Tibial nerve (tissue), 3 donors: ENCODE data around the gene SORCS2.

Source experiments
- POLR2A ChIP-seq, 2 donors: fragments of 450-650 bp; IDR thresholded peaks; one replicate each; pipeline ENCODE4 v1.6.1; 2017; ENCODE audit warnings: antibody characterized with exemption in 2 of 2, mild to moderate bottlenecking in 2 of 2, moderate library complexity in 2 of 2
- TF ChIP-seq, protein P1 (sequence below), 5 experiments: fragments of 200-600 bp in 3 of 5; fragments of 450-650 bp in 2 of 5; sonication (generic) in 3 of 5; IDR thresholded peaks; one replicate each; pipeline ENCODE4 v1.5.1; 2016 to 2019; ENCODE audit warnings: antibody characterized with exemption in 5 of 5, mild to moderate bottlenecking in 3 of 5, moderate library complexity in 2 of 5

DNA sequence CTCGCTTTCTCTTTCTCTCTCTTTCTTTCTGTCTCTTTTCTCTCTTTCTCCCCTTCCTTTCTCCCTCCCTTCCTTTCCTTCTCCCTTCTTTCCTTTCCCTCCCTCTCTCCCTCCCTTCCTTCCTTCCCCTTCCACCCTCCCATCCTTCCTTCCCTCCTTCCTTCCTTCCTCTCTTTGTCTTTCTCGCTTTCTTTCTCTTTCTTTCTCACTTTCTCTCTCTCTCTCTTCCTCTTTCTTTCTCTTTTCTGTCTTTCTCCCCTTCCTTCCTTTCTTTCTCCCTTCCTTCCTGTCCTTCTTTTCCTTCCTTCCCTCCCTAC lies 2.1 kb upstream of the SORCS2 start:
- TF ChIP-seq, protein P1, sequence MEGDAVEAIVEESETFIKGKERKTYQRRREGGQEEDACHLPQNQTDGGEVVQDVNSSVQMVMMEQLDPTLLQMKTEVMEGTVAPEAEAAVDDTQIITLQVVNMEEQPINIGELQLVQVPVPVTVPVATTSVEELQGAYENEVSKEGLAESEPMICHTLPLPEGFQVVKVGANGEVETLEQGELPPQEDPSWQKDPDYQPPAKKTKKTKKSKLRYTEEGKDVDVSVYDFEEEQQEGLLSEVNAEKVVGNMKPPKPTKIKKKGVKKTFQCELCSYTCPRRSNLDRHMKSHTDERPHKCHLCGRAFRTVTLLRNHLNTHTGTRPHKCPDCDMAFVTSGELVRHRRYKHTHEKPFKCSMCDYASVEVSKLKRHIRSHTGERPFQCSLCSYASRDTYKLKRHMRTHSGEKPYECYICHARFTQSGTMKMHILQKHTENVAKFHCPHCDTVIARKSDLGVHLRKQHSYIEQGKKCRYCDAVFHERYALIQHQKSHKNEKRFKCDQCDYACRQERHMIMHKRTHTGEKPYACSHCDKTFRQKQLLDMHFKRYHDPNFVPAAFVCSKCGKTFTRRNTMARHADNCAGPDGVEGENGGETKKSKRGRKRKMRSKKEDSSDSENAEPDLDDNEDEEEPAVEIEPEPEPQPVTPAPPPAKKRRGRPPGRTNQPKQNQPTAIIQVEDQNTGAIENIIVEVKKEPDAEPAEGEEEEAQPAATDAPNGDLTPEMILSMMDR (IDR thresholded peaks at IDR 0.05), result no peak
- no peak for TF ChIP-seq POLR2A (IDR thresholded peaks at IDR 0.05)
